GDM1 (cell line): Measurements from ENCODE around the gene OR5M11.
"Not testable (repeated sequence)": the region's sequence is repeated elsewhere in the genome, so short reads cannot be mapped to it uniquely, and the experiment has no call there.

Experiments
- DNase-seq: peaks from one replicate; lab custom pipeline; 2025; lab: John Stamatoyannopoulos, UW

OR5M11 gene

DNA sequence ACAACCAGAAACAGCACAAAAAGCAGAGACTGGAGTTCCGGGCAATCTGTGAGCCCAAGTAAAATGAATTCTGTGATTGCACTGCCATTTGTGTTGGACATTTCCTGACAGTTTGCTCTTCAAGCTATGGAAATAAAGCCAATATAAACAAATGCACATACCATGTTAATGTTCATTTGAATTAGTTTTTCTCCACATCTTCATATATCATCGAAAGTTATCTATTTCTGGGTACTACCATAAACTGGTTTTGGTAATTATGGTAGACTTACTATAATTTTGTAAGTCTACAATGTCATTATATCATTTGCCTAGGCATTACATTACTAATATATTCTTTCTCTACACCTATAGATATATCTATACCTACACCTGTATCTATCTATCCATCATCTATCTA, at the start of gene OR5M11:
OR5M11 (minus strand) TSS at position 101 of the 400 bp plus-strand sequence; CDS start at position 101, 0 bp downstream.
- no peak for DNase-seq

GRCh38 chr11:56592088-56592717, 49.1 kb upstream of the OR5M11 start:
- not testable (repeated sequence) for DNase-seq

GRCh38 chr11:56577621-56578020, 34.6 kb upstream of the OR5M11 start, which contains the start of gene OR5M10:
OR5M10 (minus strand) TSS chr11:56577721; CDS start chr11:56577721, 0 bp downstream.
- DNase-seq = no peak

DNA sequence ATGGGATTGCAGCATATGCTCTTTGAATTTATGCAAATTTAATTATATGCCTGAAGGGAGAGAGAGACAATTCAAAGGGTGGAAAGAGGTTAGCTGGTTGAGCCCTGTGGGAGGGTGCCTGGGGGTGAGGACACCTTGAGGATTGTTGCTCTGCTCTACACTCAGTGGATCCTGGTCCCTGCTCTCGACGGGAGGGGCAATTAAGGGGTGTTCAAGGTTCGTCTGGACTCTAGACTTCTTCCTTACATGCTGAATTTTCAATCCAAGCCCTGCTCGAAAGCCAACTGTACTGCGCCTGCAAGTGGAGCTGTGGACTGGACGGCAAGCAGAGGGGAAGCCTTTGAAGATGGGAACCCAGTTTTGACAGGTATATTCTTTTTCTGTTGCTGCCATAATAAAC, 15.5 kb upstream of the OR5M11 start:
- no peak for DNase-seq

- not testable (repeated sequence) for DNase-seq
These were observed 11.6 kb upstream of the OR5M11 start for GRCh38 chr11:56554691-56555090.

GRCh38 chr11:56545531-56545930, 2.5 kb upstream of the OR5M11 start:
- DNase-seq = no peak

- DNase-seq = no peak
These were observed 682 bp upstream of the OR5M11 start for GRCh38 chr11:56543739-56544138.

- no peak for DNase-seq
These were observed 9.9 kb downstream of the OR5M11 start for GRCh38 chr11:56533054-56533740.

- DNase-seq = no peak
These were observed 11.2 kb downstream of the OR5M11 start for GRCh38 chr11:56531856-56532255.

DNA sequence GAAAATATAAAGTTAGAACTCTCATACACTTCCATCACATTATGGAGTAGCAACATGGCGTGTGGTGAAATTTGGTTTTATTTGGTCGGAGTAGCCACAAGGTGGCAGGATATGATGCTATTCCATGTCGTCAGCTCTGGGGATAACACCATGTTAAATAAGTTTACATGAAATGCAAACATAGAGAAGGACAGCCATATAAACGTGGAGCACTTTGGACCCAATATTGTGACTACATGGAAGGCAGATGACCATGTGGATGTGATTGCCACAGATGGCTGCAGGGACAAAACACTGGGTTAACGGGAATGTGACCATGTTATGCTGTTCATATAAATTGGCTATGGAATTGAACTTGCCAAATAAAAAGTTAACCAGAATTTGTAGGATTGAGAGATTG, 21.0 kb downstream of the OR5M11 start:
- DNase-seq = no peak

- DNase-seq = no peak
These were observed 29.8 kb downstream of the OR5M11 start for GRCh38 chr11:56513280-56513679.

- no peak for DNase-seq
These were observed 33.6 kb downstream of the OR5M11 start for GRCh38 chr11:56509439-56509838.

GRCh38 chr11:56497010-56497409, 46.0 kb downstream of the OR5M11 start:
- no peak for DNase-seq

DNA sequence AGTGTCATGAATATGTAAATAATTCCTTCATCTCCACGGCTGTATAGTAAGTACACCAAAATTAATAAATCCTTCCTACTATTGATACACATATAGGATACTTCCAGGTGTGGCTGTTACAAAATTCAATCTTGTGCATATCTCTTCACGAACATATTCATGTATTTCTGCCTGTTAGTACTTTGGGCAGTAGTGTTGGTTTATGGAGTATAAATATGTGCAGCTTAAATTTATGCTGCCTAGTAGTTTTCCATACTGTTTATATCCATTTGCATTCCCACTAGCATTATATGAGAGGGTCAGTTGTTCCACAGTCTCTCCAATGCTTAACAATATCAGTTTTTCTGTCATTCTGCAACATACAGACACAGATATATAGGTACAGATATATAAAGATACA, 47.9 kb downstream of the OR5M11 start:
- no peak for DNase-seq
